Measurements from ENCODE around the gene CETN1.

Gene CETN1

GRCh38 chr18:577643-578375 lies 2.4 kb upstream of the CETN1 start:
- DNase-seq: no peak

GRCh38 chr18:579238-579637 lies 942 bp upstream of the CETN1 start:
- no peak for DNase-seq

- no peak for DNase-seq
Measured at GRCh38 chr18:581096-581495, 916 bp downstream of the CETN1 start.

- no peak for DNase-seq
Measured at GRCh38 chr18:582465-582864, 2.3 kb downstream of the CETN1 start.

- no peak for DNase-seq
Measured at GRCh38 chr18:595068-595467, 14.9 kb downstream of the CETN1 start.

- DNase-seq: no peak
Measured at GRCh38 chr18:595571-595970, 15.4 kb downstream of the CETN1 start.

- DNase-seq: no peak
Measured at GRCh38 chr18:596288-596881, 16.2 kb downstream of the CETN1 start.

- no peak for DNase-seq
Measured at GRCh38 chr18:598124-598589, 18.0 kb downstream of the CETN1 start.

- no peak for DNase-seq
Measured at GRCh38 chr18:600107-600506, 19.9 kb downstream of the CETN1 start.

GRCh38 chr18:604771-605170 lies 24.6 kb downstream of the CETN1 start:
- no peak for DNase-seq

GRCh38 chr18:607930-608329 lies 27.8 kb downstream of the CETN1 start:
- no peak for DNase-seq

GRCh38 chr18:610214-610928 lies 30.2 kb downstream of the CETN1 start:
- no peak for DNase-seq

GRCh38 chr18:612156-612555 lies 32.0 kb downstream of the CETN1 start:
- no peak for DNase-seq

GRCh38 chr18:614193-614592 lies 34.0 kb downstream of the CETN1 start:
- no peak for DNase-seq

- DNase-seq: no peak
Measured at GRCh38 chr18:615092-615521, 34.9 kb downstream of the CETN1 start.

- no peak for DNase-seq
Measured at GRCh38 chr18:615773-616172, 35.6 kb downstream of the CETN1 start.

- no peak for DNase-seq
Measured at GRCh38 chr18:616380-616995, 36.3 kb downstream of the CETN1 start.

GRCh38 chr18:617970-618504 lies 37.9 kb downstream of the CETN1 start:
- DNase-seq: no peak

- no peak for DNase-seq
Measured at GRCh38 chr18:618618-619017, 38.4 kb downstream of the CETN1 start.

GRCh38 chr18:621291-622043 lies 41.3 kb downstream of the CETN1 start:
- DNase-seq: no peak

GRCh38 chr18:622289-622688 lies 42.1 kb downstream of the CETN1 start:
- no peak for DNase-seq
